SU-DHL-6 (cell line): Measurements from ENCODE around the gene PDE4B.

Source experiments
- H2AFZ ChIP-seq: fragments of 200-600 bp; sonication (generic); 2 replicates; pipeline ENCODE4 v1.6.1; 2014; ENCODE audit warnings: low read depth, mild to moderate bottlenecking, moderate library complexity, mixed read lengths, antibody characterized with exemption, low read length; ENCODE audit not compliant: severe bottlenecking
- H3F3A ChIP-seq: fragments of 200-600 bp; shearing (Covaris generic); 2 replicates; pipeline ENCODE4 v1.6.0; 2016; ENCODE audit warnings: antibody characterized with exemption, mild to moderate bottlenecking; ENCODE audit not compliant: insufficient read depth
- H3K27ac ChIP-seq: fragments of 200-600 bp; sonication (generic); 2 replicates; pipeline ENCODE4 v1.5.1; 2016; ENCODE audit warnings: low read depth, mild to moderate bottlenecking, low read length, moderate library complexity, mixed read lengths
- H3K27me3 ChIP-seq: fragments of 200-600 bp; sonication (generic), shearing (Covaris generic); 2 replicates; pipeline ENCODE4 v1.6.0; 2014; ENCODE audit warnings: mild to moderate bottlenecking, low read length
- H3K36me3 ChIP-seq: fragments of 200-600 bp; sonication (generic); 2 replicates; pipeline ENCODE4 v1.6.1; 2014; ENCODE audit warnings: mild to moderate bottlenecking, low read length, mixed read lengths
- H3K4me2 ChIP-seq: fragments of 300-600, 200-600 bp; shearing (Covaris generic), sonication (generic); 2 replicates; pipeline ENCODE4 v1.6.0; 2014; ENCODE audit warnings: low read length, low read depth, mild to moderate bottlenecking; ENCODE audit not compliant: poor library complexity, severe bottlenecking
- H3K4me3 ChIP-seq: fragments of 200-600 bp; sonication (generic); 2 replicates; pipeline ENCODE4 v1.5.1; 2014; ENCODE audit warnings: antibody characterized with exemption, low read length, mild to moderate bottlenecking, mixed read lengths; ENCODE audit not compliant: insufficient read depth, poor library complexity, severe bottlenecking
- H3K79me2 ChIP-seq: fragments of 200-600 bp; sonication (generic); 2 replicates; pipeline ENCODE4 v1.6.1; 2014; ENCODE audit warnings: mild to moderate bottlenecking, low read length, moderate library complexity; ENCODE audit not compliant: insufficient read depth
- H3K9ac ChIP-seq: fragments of 200-600 bp; sonication (generic); 2 replicates; pipeline ENCODE4 v1.7.0; 2014; ENCODE audit warnings: mild to moderate bottlenecking, low read length
- H3K9me2 ChIP-seq: fragments of 200-600 bp; sonication (generic); replicated peaks from 2 replicates; pipeline ENCODE4 v1.6.1; 2014; ENCODE audit warnings: low read length; ENCODE audit not compliant: insufficient read depth
- H3K9me3 ChIP-seq: fragments of 200-600 bp; sonication (generic); 2 replicates; pipeline ENCODE4 v1.6.1; 2014; ENCODE audit warnings: low read length, mixed read lengths; ENCODE audit not compliant: insufficient read depth
- H4K20me1 ChIP-seq: fragments of 200-600 bp; sonication (generic); 2 replicates; pipeline ENCODE4 v1.6.1; 2014; ENCODE audit warnings: low read depth, mild to moderate bottlenecking, antibody characterized with exemption, low read length, moderate library complexity, mixed read lengths
- EZH2phosphoT487 ChIP-seq: fragments of 200-600 bp; sonication (generic), shearing (Covaris generic); conservative IDR thresholded peaks from 2 replicates; pipeline ENCODE4 v1.6.1; 2018; ENCODE audit warnings: mild to moderate bottlenecking, antibody characterized with exemption, low read length, moderate library complexity, mixed read lengths
- TF ChIP-seq, protein P1 (sequence below): fragments of 200-600 bp; sonication (generic); IDR thresholded peaks from one replicate; pipeline ENCODE4 v1.5.1; 2017; ENCODE audit warnings: antibody characterized with exemption, mild to moderate bottlenecking, low read length, moderate library complexity; ENCODE audit not compliant: insufficient read depth, poor library complexity, severe bottlenecking

Gene PDE4B

DNA sequence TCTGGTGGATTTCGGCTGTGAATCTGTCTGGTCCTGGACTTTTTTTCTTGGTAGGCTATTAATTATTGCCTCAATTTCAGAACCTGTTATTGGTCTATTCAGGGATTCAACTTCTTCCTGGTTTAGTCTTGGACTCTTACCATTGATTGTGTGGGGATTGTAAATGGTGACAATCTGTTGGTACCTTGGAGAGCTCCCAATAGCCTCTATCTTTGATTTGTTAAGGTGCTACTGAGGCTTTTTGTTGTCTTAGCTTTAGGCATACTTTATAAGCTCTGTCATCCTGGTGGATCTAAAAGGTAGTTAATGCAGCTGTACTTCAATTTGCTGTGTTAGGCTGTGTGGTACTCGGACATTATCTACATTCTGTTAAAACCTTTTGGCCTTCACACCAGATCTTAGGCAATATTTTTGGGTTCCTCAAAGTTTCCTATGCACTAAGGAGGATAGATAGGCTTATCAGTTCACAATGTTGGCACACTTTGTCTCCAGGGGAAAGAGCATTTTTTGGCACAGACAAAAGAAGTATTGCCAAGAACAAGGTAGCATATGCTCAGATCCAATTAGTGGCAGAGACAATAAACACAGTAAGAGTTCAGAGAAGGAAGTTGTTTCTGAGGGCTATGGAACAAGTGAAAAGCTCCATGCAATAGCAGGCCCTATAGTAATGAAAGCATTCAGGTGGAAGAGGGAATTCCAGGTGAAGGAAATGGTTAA, 230.4 kb downstream of the PDE4B start:
- no peak overlapping the region for H3K4me2 ChIP-seq
- H3K4me3 ChIP-seq = no peak overlapping the region
- H3K36me3 ChIP-seq = no peaks in the 10 kb centered on the region
- H3K27ac ChIP-seq = no peak overlapping the region
- TF ChIP-seq EZH2phosphoT487 = no peak
- TF ChIP-seq, protein P1, sequence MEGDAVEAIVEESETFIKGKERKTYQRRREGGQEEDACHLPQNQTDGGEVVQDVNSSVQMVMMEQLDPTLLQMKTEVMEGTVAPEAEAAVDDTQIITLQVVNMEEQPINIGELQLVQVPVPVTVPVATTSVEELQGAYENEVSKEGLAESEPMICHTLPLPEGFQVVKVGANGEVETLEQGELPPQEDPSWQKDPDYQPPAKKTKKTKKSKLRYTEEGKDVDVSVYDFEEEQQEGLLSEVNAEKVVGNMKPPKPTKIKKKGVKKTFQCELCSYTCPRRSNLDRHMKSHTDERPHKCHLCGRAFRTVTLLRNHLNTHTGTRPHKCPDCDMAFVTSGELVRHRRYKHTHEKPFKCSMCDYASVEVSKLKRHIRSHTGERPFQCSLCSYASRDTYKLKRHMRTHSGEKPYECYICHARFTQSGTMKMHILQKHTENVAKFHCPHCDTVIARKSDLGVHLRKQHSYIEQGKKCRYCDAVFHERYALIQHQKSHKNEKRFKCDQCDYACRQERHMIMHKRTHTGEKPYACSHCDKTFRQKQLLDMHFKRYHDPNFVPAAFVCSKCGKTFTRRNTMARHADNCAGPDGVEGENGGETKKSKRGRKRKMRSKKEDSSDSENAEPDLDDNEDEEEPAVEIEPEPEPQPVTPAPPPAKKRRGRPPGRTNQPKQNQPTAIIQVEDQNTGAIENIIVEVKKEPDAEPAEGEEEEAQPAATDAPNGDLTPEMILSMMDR = no peak
- no peaks in the 10 kb centered on the region for H3K27me3 ChIP-seq
- no peaks in the 10 kb centered on the region for H3K79me2 ChIP-seq
- no peaks in the 10 kb centered on the region for H4K20me1 ChIP-seq
- no peaks in the 10 kb centered on the region for H3F3A ChIP-seq
- H3K9ac ChIP-seq = no peak overlapping the region
- H3K9me2 ChIP-seq = no peaks in the 10 kb centered on the region
- no peaks in the 10 kb centered on the region for H3K9me3 ChIP-seq
- no peak overlapping the region for H2AFZ ChIP-seq

DNA sequence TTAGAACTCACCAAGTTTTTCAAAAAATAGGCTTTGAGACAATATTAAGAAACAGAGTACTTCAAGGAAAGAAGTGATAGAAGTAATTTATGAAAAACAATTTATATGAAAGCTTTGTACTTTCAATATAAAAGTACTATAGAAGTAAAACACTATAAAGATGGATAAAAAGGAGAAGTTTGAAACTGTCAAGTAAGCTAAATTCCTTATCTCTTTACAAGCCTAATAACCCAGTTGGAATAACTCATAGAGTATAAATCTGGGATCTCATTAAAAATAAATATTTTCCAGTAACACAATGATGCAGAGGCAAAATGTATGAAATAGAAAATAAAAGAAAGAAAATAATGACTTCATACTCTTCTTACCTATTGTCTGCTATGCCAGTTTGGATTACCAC, 232.5 kb downstream of the PDE4B start:
- Histone ChIP-seq H3K4me3 (no peak overlapping the region), H3K4me2 (no peak overlapping the region), H3K36me3 (no peaks in the 10 kb centered on the region), H3F3A (no peaks in the 10 kb centered on the region), H4K20me1 (no peaks in the 10 kb centered on the region), H3K9me3 (no peaks in the 10 kb centered on the region), H2AFZ (no peak overlapping the region), H3K27ac (no peak overlapping the region), H3K27me3 (no peaks in the 10 kb centered on the region), H3K79me2 (no peaks in the 10 kb centered on the region), H3K9me2 (no peaks in the 10 kb centered on the region), H3K9ac (no peak overlapping the region)
- no peak for TF ChIP-seq EZH2phosphoT487
- TF ChIP-seq, protein P1 = no peak

DNA sequence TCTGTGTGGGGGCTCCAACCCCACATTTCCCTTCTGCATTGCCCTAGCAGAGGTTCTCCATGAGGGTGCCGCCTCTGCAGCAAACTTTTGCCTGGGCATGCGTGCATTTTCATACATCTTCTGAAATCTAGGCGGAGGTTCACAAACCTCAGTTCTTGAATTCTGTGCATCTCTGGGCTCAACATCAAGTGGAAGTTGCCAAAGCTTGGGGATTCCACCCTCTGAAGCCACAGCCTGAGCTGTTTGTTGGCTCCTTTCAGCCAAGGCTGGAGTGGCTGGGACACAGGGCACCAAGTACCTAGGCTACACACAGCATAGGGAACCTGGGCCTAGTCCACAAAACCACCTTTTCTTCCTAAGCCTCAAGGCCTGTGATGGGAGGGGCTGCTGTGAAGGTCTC, 235.3 kb downstream of the PDE4B start:
- no peak for TF ChIP-seq EZH2phosphoT487

DNA sequence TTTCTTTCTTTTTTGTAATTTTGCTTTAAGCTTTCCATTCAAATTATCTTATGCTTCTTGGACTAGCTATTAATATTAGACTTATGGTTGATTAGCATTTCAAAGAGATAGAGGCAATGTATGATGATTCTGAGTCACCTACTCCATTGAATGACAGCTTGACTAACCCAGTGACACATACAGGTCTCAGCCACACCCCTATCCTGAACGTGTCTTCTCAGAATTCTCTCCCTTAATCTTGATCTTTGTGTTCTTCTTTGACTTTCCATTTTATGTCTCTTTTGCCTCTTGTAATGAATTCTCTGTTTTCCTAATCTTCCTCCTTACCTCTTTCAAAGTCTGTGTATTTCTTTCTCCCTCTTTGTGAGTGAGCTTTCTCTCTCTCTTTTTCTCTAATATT, 241.1 kb downstream of the PDE4B start:
- TF ChIP-seq EZH2phosphoT487 = no peak
- TF ChIP-seq, protein P1 = no peak
- no peaks in the 10 kb centered on the region for H3K79me2 ChIP-seq
- no peaks in the 10 kb centered on the region for H3F3A ChIP-seq
- no peak overlapping the region for H3K4me2 ChIP-seq
- no peak overlapping the region for H3K9ac ChIP-seq
- H3K9me2 ChIP-seq = no peaks in the 10 kb centered on the region
- H2AFZ ChIP-seq = no peak overlapping the region
- no peaks in the 10 kb centered on the region for H3K27me3 ChIP-seq
- H3K4me3 ChIP-seq = no peak overlapping the region
- no peaks in the 10 kb centered on the region for H3K9me3 ChIP-seq
- H4K20me1 ChIP-seq = no peaks in the 10 kb centered on the region
- H3K27ac ChIP-seq = no peak overlapping the region
- H3K36me3 ChIP-seq = no peaks in the 10 kb centered on the region

More for the DNA sequence above, 235.3 kb downstream of the PDE4B start:
- no peaks in the 10 kb centered on the region for H4K20me1 ChIP-seq
- H3K4me3 ChIP-seq = no peak overlapping the region
- no peaks in the 10 kb centered on the region for H3K36me3 ChIP-seq
- H3K9ac ChIP-seq = no peak overlapping the region
- no peaks in the 10 kb centered on the region for H3F3A ChIP-seq
- no peak overlapping the region for H2AFZ ChIP-seq
- no peaks in the 10 kb centered on the region for H3K27me3 ChIP-seq
- H3K27ac ChIP-seq = no peak overlapping the region
- H3K79me2 ChIP-seq = no peaks in the 10 kb centered on the region
- no peaks in the 10 kb centered on the region for H3K9me2 ChIP-seq
- no peak overlapping the region for H3K4me2 ChIP-seq
- H3K9me3 ChIP-seq = no peaks in the 10 kb centered on the region
